H1 (cell line): ENCODE results near the gene OR5L1. TPM values are rescaled to one million over a fixed set of nuclear protein-coding genes. Genes with fewer than 3 reads are reported as not detected.

Experiments
- polyA plus RNA-seq, 7 experiments: library from polyadenylated mRNA; depleted of rRNA in 3 of 7; stranded (reverse) in 5 of 7; unstranded in 2 of 7; fragments of >200 nt in 5 of 7; fragments of 200-250 nt in 2 of 7; gene quantifications; 1 replicate in 5 of 7; 2 replicates in 1 of 7; 4 replicates in 1 of 7; pipeline versions ENCODE4 v1.2.1 to v1.2.3, GENCODE V29; 2011 to 2013; ENCODE audit warnings: missing spikeins in 2 of 7, mixed read lengths in 2 of 7
- total RNA-seq: library from RNA; stranded (reverse); fragmentation: NEBNext Ultra II Directional; extraction: Animal tissue kit (Norgen Biotek cat#: 25700); gene quantifications from 2 replicates; pipeline ENCODE4 v1.2.1, GENCODE V29; 2021

OR5L1 gene
- total and polyA plus RNA-seq, 2 of the 8 experiments (the other 6 are each of a cell fraction or from before 2014, with no cell fraction given), result not detected

Other genes with a start within 250 kb of the OR5L1 start
- not detected in 2 replicates for gene OR4C16, start 239.2 kb upstream of the OR5L1 start, total RNA-seq
- not detected in 2 replicates for gene OR4C16, start 239.2 kb upstream of the OR5L1 start, polyA plus RNA-seq (2011; rRNA removed)
- not detected in 2 replicates for gene OR4C11, start 203.7 kb upstream of the OR5L1 start, total RNA-seq
- not detected in 2 replicates for gene OR4C11, start 203.7 kb upstream of the OR5L1 start, polyA plus RNA-seq (2011; rRNA removed)
- gene OR4P4, start 176.3 kb upstream of the OR5L1 start, total RNA-seq, result not detected in 2 replicates
- gene OR4P4, start 176.3 kb upstream of the OR5L1 start, polyA plus RNA-seq (2011; rRNA removed), result not detected in 2 replicates
- gene OR4S2, start 163.0 kb upstream of the OR5L1 start, total RNA-seq, result not detected in 2 replicates
- not detected in 2 replicates for gene OR4S2, start 163.0 kb upstream of the OR5L1 start, polyA plus RNA-seq (2011; rRNA removed)
- not detected in 2 replicates for gene OR4C6, start 149.2 kb upstream of the OR5L1 start, total RNA-seq
- not detected in 2 replicates for gene OR4C6, start 149.2 kb upstream of the OR5L1 start, polyA plus RNA-seq (2011; rRNA removed)
- not detected in 2 replicates for gene OR5D13, start 37.9 kb upstream of the OR5L1 start, total RNA-seq
- gene OR5D13, start 37.9 kb upstream of the OR5L1 start, polyA plus RNA-seq (2011; rRNA removed), result not detected in 2 replicates
- not detected in 2 replicates for gene OR5D14, start 15.8 kb upstream of the OR5L1 start, total RNA-seq
- gene OR5D14, start 15.8 kb upstream of the OR5L1 start, polyA plus RNA-seq (2011; rRNA removed), result not detected in 2 replicates
- not detected in 2 replicates for gene OR5D18, start 8.3 kb downstream of the OR5L1 start, total RNA-seq
- not detected in 2 replicates for gene OR5D18, start 8.3 kb downstream of the OR5L1 start, polyA plus RNA-seq (2011; rRNA removed)
- not detected in 2 replicates for gene OR5L2, start 15.9 kb downstream of the OR5L1 start, total RNA-seq
- not detected in 2 replicates for gene OR5L2, start 15.9 kb downstream of the OR5L1 start, polyA plus RNA-seq (2011; rRNA removed)
- not detected in 2 replicates for gene OR5D16, start 27.4 kb downstream of the OR5L1 start, total RNA-seq
- gene OR5D16, start 27.4 kb downstream of the OR5L1 start, polyA plus RNA-seq (2011; rRNA removed), result not detected in 2 replicates
- gene TRIM51, start 71.9 kb downstream of the OR5L1 start, total RNA-seq, result not detected in 2 replicates
- not detected in 2 replicates for gene TRIM51, start 71.9 kb downstream of the OR5L1 start, polyA plus RNA-seq (2011; rRNA removed)
- gene OR5W2, start 103.2 kb downstream of the OR5L1 start, total RNA-seq, result not detected in 2 replicates
- gene OR5W2, start 103.2 kb downstream of the OR5L1 start, polyA plus RNA-seq (2011; rRNA removed), result not detected in 2 replicates
- gene OR5I1, start 125.0 kb downstream of the OR5L1 start, total RNA-seq, result not detected in 2 replicates
- gene OR5I1, start 125.0 kb downstream of the OR5L1 start, polyA plus RNA-seq (2011; rRNA removed), result not detected in 2 replicates
- gene OR10AG1, start 158.6 kb downstream of the OR5L1 start, total RNA-seq, result not detected in 2 replicates
- not detected in 2 replicates for gene OR10AG1, start 158.6 kb downstream of the OR5L1 start, polyA plus RNA-seq (2011; rRNA removed)
- not detected in 2 replicates for gene OR5F1, start 183.3 kb downstream of the OR5L1 start, total RNA-seq
- not detected in 2 replicates for gene OR5F1, start 183.3 kb downstream of the OR5L1 start, polyA plus RNA-seq (2011; rRNA removed)
- gene OR5AS1, start 216.3 kb downstream of the OR5L1 start, total RNA-seq, result not detected in 2 replicates
- gene OR5AS1, start 216.3 kb downstream of the OR5L1 start, polyA plus RNA-seq (2011; rRNA removed), result not detected in 2 replicates